ENCODE results near the gene CNOT6L.

Gene CNOT6L

GRCh38 chr4:77821775-77822174 is 2.6 kb upstream of the CNOT6L start:
- peak; percentile 18 to 33 (median 23) for DNase-seq
- Histone ChIP-seq H3K27ac (ENCODE audit: insufficient read depth, low read length, poor library complexity, severe bottlenecking) (peak overlapping the region; percentile 100), H3K4me1 (ENCODE audit: control insufficient read depth, insufficient read depth, low read length, poor library complexity, severe bottlenecking) (peaks cover 17% of the 10 kb centered on the region), H3K9me3 (ENCODE audit: control insufficient read depth, low read length) (no peaks in the 10 kb centered on the region), H3K36me3 (ENCODE audit: control insufficient read depth, insufficient read depth, low read length) (peaks cover 8% of the 10 kb centered on the region), H3K4me3 (ENCODE audit: insufficient read depth, low read depth, low read length, poor library complexity, severe bottlenecking) (peak overlapping the region; percentile 90), H3K27me3 (replicated peaks; ENCODE audit: control insufficient read depth, insufficient read depth, low read length, poor library complexity, severe bottlenecking) (no peaks in the 10 kb centered on the region)

- Histone ChIP-seq H3K27ac (ENCODE audit: insufficient read depth, low read length, poor library complexity, severe bottlenecking) (peak overlapping the region; percentile 100), H3K36me3 (ENCODE audit: control insufficient read depth, insufficient read depth, low read length) (peaks cover 8% of the 10 kb centered on the region), H3K27me3 (replicated peaks; ENCODE audit: control insufficient read depth, insufficient read depth, low read length, poor library complexity, severe bottlenecking) (no peaks in the 10 kb centered on the region), H3K4me1 (ENCODE audit: control insufficient read depth, insufficient read depth, low read length, poor library complexity, severe bottlenecking) (peaks cover 12% of the 10 kb centered on the region), H3K9me3 (ENCODE audit: control insufficient read depth, low read length) (no peaks in the 10 kb centered on the region), H3K4me3 (ENCODE audit: insufficient read depth, low read depth, low read length, poor library complexity, severe bottlenecking) (peak overlapping the region; percentile 90)
- no peak for DNase-seq
These were observed 1.7 kb upstream of the CNOT6L start for GRCh38 chr4:77820649-77821561.

GRCh38 chr4:77819843-77820648 is 878 bp upstream of the CNOT6L start:
- Histone ChIP-seq H3K36me3 (ENCODE audit: control insufficient read depth, insufficient read depth, low read length) (peaks cover 8% of the 10 kb centered on the region), H3K9me3 (ENCODE audit: control insufficient read depth, low read length) (no peaks in the 10 kb centered on the region), H3K4me3 (ENCODE audit: insufficient read depth, low read depth, low read length, poor library complexity, severe bottlenecking) (peak overlapping the region; percentile 90), H3K27ac (ENCODE audit: insufficient read depth, low read length, poor library complexity, severe bottlenecking) (peak overlapping the region; percentile 100), H3K27me3 (replicated peaks; ENCODE audit: control insufficient read depth, insufficient read depth, low read length, poor library complexity, severe bottlenecking) (no peaks in the 10 kb centered on the region), H3K4me1 (ENCODE audit: control insufficient read depth, insufficient read depth, low read length, poor library complexity, severe bottlenecking) (peaks cover 20% of the 10 kb centered on the region)
- DNase-seq, result peak; percentile 89 to 91 (median 91)

DNA sequence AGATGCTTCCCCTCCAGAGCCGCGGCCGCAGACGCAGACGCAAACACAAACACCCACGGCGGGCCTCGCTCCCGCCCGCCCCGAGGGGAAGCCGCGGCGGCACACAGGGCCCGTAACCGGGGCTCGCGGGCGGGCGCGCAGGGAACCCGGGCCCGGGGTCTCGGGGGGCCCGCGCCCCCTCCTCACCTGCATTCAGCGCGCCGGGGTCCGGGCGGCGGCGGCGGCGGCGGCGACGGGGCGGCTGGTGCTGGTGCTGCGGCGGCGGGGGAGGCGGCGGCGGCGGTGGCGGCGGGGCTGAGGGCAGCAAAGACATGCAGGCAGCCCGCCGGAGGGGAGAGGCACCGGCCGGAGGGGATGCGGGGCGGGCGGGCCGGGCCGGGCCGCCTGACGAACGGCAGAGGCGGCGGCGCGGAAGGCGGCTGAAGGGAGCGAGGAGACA is 255 bp upstream of the CNOT6L start:
- H3K4me3 ChIP-seq (ENCODE audit: insufficient read depth, low read depth, low read length, poor library complexity, severe bottlenecking), result peak overlapping the region; percentile 99
- H3K9me3 ChIP-seq (ENCODE audit: control insufficient read depth, low read length), result no peaks in the 10 kb centered on the region
- H3K27ac ChIP-seq (ENCODE audit: insufficient read depth, low read length, poor library complexity, severe bottlenecking), result peak overlapping the region; percentile 100
- DNase-seq, result peak in 1 of 3 donors; percentile 81
- no peaks in the 10 kb centered on the region for H3K27me3 ChIP-seq (replicated peaks; ENCODE audit: control insufficient read depth, insufficient read depth, low read length, poor library complexity, severe bottlenecking)
- H3K36me3 ChIP-seq (ENCODE audit: control insufficient read depth, insufficient read depth, low read length), result peaks cover 8% of the 10 kb centered on the region
- peaks cover 23% of the 10 kb centered on the region for H3K4me1 ChIP-seq (ENCODE audit: control insufficient read depth, insufficient read depth, low read length, poor library complexity, severe bottlenecking)

DNA sequence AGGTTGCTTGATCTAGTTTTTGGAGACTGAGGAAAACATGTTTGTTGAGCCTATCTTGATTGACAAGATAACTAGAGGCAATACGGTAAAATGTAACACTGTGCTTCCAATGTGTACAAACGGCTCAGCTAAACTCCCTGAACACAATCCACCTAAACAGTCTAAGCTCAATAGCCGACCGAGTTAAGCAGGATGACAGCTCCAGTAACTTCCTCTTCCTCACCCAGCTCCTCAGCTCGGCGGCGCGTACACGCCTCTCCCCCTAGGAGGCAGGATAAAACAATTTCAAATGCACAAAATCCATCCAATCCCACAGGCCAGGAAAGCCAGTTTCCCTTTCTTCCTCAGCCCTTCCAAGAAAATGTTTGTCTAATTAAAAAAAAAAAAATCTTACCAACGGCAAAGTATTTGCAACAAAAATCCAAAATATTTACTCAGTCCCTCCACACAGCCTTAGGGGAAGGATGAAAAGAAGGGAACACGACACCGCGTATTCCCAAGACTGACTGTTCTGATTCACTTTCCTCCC is 1.0 kb downstream of the CNOT6L start:
- peak overlapping the region; percentile 100 for H3K27ac ChIP-seq (ENCODE audit: insufficient read depth, low read length, poor library complexity, severe bottlenecking)
- H3K4me3 ChIP-seq (ENCODE audit: insufficient read depth, low read depth, low read length, poor library complexity, severe bottlenecking), result peak overlapping the region; percentile 99
- H3K27me3 ChIP-seq (replicated peaks; ENCODE audit: control insufficient read depth, insufficient read depth, low read length, poor library complexity, severe bottlenecking), result no peaks in the 10 kb centered on the region
- peaks cover 8% of the 10 kb centered on the region for H3K36me3 ChIP-seq (ENCODE audit: control insufficient read depth, insufficient read depth, low read length)
- peak; percentile 15 to 35 (median 19) for DNase-seq
- H3K4me1 ChIP-seq (ENCODE audit: control insufficient read depth, insufficient read depth, low read length, poor library complexity, severe bottlenecking), result peaks cover 23% of the 10 kb centered on the region
- no peaks in the 10 kb centered on the region for H3K9me3 ChIP-seq (ENCODE audit: control insufficient read depth, low read length)

- Histone ChIP-seq H3K27me3 (replicated peaks; ENCODE audit: control insufficient read depth, insufficient read depth, low read length, poor library complexity, severe bottlenecking) (no peaks in the 10 kb centered on the region), H3K27ac (ENCODE audit: insufficient read depth, low read length, poor library complexity, severe bottlenecking) (peak overlapping the region; percentile 100), H3K4me3 (ENCODE audit: insufficient read depth, low read depth, low read length, poor library complexity, severe bottlenecking) (peak overlapping the region; percentile 99), H3K9me3 (ENCODE audit: control insufficient read depth, low read length) (no peaks in the 10 kb centered on the region), H3K36me3 (ENCODE audit: control insufficient read depth, insufficient read depth, low read length) (peaks cover 8% of the 10 kb centered on the region), H3K4me1 (ENCODE audit: control insufficient read depth, insufficient read depth, low read length, poor library complexity, severe bottlenecking) (peaks cover 19% of the 10 kb centered on the region)
- DNase-seq, result no peak
These were observed 1.7 kb downstream of the CNOT6L start for GRCh38 chr4:77817304-77818072.

DNA sequence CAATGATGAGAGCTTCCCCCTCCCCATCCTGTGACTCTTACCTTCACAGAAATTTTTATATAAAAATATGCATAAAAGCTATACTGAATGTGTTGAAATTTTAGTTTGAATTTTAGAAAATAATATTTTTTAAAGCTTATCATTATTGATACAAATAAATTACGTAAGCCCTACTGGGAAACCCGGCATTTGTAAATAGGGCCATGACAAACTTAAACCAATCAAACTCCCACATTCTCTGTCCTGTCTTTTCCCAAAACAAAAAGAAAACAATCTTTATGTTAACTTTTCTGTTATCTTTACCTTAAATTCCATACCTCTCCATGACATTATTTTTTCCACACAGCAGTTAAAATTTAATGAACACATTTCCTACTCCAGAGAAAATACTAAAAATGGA is 2.6 kb downstream of the CNOT6L start:
- no peak for DNase-seq
- H3K4me3 ChIP-seq (ENCODE audit: insufficient read depth, low read depth, low read length, poor library complexity, severe bottlenecking), result peak overlapping the region; percentile 11
- peaks cover 15% of the 10 kb centered on the region for H3K4me1 ChIP-seq (ENCODE audit: control insufficient read depth, insufficient read depth, low read length, poor library complexity, severe bottlenecking)
- H3K36me3 ChIP-seq (ENCODE audit: control insufficient read depth, insufficient read depth, low read length), result peaks cover 8% of the 10 kb centered on the region
- H3K27ac ChIP-seq (ENCODE audit: insufficient read depth, low read length, poor library complexity, severe bottlenecking), result no peak overlapping the region
- H3K27me3 ChIP-seq (replicated peaks; ENCODE audit: control insufficient read depth, insufficient read depth, low read length, poor library complexity, severe bottlenecking), result no peaks in the 10 kb centered on the region
- no peaks in the 10 kb centered on the region for H3K9me3 ChIP-seq (ENCODE audit: control insufficient read depth, low read length)

DNA sequence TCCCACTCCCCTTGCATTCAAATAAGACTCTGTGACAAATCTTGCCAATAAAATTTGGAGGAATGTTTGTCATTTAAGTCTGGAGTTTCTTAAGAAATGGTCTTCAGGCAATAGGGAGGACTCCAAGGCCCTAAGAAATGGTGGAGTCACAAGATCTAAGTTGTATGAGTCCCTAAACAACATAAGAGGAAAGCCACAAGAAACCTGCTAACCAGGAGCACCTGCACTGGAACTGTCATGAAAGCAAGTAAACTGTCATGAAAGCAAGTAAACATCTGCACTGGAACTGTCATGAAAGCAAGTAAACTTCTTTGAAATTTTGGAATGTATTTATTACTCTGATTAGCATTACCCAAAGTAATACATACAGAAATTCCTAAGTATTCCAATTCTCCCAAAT is 3.5 kb downstream of the CNOT6L start:
- Histone ChIP-seq H3K27me3 (replicated peaks; ENCODE audit: control insufficient read depth, insufficient read depth, low read length, poor library complexity, severe bottlenecking) (no peaks in the 10 kb centered on the region), H3K4me1 (ENCODE audit: control insufficient read depth, insufficient read depth, low read length, poor library complexity, severe bottlenecking) (peaks cover 14% of the 10 kb centered on the region), H3K9me3 (ENCODE audit: control insufficient read depth, low read length) (no peaks in the 10 kb centered on the region), H3K36me3 (ENCODE audit: control insufficient read depth, insufficient read depth, low read length) (peaks cover 8% of the 10 kb centered on the region), H3K4me3 (ENCODE audit: insufficient read depth, low read depth, low read length, poor library complexity, severe bottlenecking) (no peak overlapping the region), H3K27ac (ENCODE audit: insufficient read depth, low read length, poor library complexity, severe bottlenecking) (no peak overlapping the region)
- DNase-seq, result no peak

DNA sequence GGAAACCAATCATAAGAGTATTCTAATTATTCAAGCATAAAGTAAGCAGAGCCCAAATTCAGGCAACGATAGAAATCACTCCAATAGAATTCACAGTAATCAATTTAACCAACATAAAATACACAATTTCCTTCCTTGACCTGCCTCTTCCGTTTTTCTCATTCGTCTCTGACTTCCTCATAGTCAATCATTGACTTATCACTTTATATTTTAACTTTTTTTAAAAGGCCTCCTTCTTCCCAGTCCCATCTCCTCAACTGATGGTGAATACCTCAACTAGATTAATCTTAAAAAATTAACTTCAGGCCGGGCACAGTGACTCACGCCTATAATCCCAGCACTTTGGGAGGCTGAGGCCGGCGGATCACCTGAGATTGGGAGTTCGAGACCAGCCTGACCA is 13.3 kb downstream of the CNOT6L start:
- H3K4me1 ChIP-seq (ENCODE audit: control insufficient read depth, insufficient read depth, low read length, poor library complexity, severe bottlenecking), result peaks cover 24% of the 10 kb centered on the region
- DNase-seq, result no peak
- no peaks in the 10 kb centered on the region for H3K27me3 ChIP-seq (replicated peaks; ENCODE audit: control insufficient read depth, insufficient read depth, low read length, poor library complexity, severe bottlenecking)
- no peak overlapping the region for H3K27ac ChIP-seq (ENCODE audit: insufficient read depth, low read length, poor library complexity, severe bottlenecking)
- H3K36me3 ChIP-seq (ENCODE audit: control insufficient read depth, insufficient read depth, low read length), result peaks cover 4% of the 10 kb centered on the region
- no peak overlapping the region for H3K4me3 ChIP-seq (ENCODE audit: insufficient read depth, low read depth, low read length, poor library complexity, severe bottlenecking)
- no peaks in the 10 kb centered on the region for H3K9me3 ChIP-seq (ENCODE audit: control insufficient read depth, low read length)
